DMS53 (cell line): Measurements from ENCODE around the gene PRR7.

Experiments
- DNase-seq: peaks from one replicate; lab custom pipeline; 2025; lab: John Stamatoyannopoulos, UW

Gene PRR7

DNA sequence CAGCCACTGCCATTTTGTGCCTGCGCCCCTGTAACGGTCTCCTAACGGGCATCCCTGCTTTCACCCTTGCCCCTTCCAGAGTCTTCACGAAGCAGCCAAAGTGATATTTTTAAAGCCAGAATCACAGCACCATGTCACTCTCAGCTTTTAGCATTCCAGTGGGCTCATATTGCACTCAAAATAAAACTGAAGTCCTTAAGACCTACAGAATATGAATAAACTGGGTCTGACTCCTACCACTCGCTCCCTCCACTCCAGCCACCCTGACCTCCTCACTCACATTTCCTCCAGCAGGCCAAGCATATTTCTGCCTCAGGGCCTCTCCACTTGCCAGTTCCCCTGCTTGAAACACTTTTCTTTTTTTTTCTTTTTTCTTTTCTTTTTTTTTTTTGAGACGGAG is 53.2 kb downstream of the PRR7 start:
- no peak for DNase-seq

- peak; percentile 92 for DNase-seq
Observed at GRCh38 chr5:177500685-177501522, 54.3 kb downstream of the PRR7 start.

DNA sequence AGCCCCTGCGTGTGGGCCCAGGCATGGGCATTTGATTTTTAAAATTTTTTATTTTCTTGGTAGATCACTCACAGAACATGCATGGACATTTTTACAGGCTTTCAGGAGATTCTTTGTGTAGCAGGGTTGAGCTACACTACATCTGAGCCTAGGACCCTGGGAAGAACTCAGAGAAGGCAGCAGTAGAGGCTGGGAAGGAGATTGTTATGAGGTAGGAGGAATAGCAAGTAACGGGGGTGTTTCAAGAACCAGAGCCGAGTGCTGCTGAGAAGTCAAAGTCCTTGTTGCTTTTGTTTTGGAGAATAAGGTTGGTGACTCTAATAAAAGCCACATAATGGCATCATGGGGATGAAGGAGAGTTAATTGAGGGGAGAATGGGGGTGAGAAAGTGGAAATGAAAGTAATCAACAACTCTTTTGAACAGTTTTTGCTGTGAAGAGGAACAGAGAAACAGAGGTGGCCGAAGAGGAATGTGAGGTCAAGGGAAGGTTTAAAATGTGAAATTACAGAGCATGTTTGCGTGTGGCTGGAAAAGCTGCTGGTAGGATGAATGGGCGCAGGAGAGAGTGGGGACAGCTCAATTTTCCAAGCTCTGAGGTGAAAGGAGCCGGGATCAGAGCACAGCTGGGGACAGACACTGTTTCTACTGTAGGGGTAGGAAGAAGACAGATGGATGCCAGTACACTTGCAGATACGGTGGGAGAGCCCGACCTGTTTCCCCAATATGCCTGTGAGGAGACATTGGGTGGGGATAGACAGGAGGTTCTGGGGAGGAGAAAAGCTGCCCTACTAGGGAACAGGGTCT is 55.5 kb downstream of the PRR7 start:
- DNase-seq = no peak

- no peak for DNase-seq
Observed at GRCh38 chr5:177502886-177503285, 56.3 kb downstream of the PRR7 start.

- no peak for DNase-seq
Observed at GRCh38 chr5:177503351-177504085, 56.9 kb downstream of the PRR7 start.

DNA sequence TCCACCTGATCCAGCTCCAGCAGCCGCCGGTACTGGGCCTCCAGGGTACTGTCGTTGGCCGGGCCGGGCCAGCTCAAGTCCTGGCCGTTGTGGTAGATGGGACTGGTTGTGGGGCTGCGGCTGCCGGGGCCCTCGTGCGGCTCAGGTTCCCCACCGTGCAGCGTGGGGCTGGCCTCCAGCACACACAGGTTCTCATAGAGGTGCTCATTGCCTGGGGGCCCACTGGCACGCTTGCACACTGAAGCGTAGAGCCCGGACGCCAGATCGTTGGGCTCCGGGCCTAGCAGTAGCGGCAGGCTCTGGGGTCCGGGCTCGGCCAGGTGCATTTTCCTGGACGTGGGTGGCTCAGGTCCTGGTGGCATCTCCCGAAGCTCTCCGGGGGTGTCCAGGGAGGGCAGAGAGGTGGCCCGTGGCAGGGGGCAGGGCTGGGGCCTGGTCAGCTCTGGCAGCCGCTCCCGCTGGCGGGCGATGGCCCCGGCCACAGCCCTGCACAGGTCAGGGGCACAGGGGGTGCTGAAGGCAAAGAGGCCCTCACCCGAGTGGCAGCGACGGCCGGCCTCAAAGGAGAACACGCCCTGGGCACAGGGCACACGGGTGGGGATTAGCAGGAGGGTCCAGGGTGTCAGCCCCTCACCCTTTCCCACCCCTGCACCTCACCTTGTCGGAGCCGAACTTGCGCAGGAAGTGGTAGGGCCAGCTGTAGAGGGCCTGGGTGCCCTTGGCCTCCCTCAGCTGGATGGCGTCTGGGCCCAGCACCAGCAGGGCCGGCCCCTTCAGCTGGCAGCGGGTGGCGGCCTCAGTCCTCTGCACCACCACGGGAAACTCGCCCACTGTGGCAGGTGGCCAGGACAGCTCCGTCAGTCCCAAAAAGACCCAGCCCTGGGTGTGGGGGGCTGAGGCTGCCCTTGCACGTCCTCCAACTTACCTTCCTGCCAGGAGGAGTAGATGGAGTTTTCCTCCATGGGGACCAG is 57.8 kb downstream of the PRR7 start:
- no peak for DNase-seq

- DNase-seq = no peak
Observed at GRCh38 chr5:177505075-177505474, 58.5 kb downstream of the PRR7 start.
